ENCODE data around the gene PACRG. TPM values are rescaled to one million over a fixed set of nuclear protein-coding genes. Genes with fewer than 3 reads are reported as not detected.
A peak's percentile ranks its signal among the peaks of the same experiment; 100 is the strongest.

PACRG gene
- total RNA-seq, 4 donors from 2014 or later, result 1.5 to 10.4 (median 2.1) TPM

DNA sequence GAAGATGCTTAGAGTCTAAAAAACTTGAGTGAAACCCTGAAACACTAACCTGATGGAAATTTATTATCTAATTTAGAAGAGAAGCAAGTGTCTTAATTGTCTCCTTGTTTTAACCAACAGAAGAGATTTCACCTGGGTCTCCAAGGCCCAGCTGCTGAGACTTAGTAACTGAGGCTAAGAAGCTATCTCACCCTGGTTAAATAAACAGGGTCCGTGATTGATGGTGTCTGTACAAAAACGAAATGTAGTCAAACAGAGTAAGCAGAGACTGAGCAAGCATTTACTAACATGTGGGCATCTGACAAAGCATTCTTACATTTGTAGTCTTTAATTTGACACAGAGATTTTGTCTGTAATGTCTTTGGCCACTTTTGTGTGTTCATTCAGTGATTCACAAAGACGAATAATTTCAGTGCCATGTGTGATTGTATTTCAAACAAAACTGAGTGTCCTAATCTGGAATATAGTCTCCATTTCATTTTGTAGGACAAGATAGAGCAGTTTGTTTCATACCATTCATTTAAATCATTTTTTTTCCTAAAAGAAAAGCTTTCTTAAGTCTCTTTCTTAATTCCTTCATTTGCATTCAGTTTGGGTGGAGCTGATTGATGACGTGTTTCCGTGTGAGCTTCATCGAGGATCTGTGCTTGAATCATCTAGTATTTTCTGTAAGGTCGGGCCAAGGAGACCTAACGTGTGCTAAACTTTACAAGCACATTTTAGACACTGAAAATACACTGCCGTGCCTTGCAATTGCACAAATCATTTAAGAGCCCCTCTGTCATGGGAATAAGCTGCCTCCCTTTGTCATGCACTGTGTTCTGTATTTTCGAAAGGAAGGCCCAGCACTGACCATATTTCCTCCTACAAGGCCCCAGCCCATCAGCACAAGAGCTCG lies 516.2 kb downstream of the PACRG start:
- no peak for DNase-seq (ENCODE audit: low spot score in 2 of 2)
- WGBS, 2 donors, result 34 to 54% methylated on average over 11 of the region's 11 CpGs
- TF ChIP-seq, protein P1, sequence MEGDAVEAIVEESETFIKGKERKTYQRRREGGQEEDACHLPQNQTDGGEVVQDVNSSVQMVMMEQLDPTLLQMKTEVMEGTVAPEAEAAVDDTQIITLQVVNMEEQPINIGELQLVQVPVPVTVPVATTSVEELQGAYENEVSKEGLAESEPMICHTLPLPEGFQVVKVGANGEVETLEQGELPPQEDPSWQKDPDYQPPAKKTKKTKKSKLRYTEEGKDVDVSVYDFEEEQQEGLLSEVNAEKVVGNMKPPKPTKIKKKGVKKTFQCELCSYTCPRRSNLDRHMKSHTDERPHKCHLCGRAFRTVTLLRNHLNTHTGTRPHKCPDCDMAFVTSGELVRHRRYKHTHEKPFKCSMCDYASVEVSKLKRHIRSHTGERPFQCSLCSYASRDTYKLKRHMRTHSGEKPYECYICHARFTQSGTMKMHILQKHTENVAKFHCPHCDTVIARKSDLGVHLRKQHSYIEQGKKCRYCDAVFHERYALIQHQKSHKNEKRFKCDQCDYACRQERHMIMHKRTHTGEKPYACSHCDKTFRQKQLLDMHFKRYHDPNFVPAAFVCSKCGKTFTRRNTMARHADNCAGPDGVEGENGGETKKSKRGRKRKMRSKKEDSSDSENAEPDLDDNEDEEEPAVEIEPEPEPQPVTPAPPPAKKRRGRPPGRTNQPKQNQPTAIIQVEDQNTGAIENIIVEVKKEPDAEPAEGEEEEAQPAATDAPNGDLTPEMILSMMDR (IDR thresholded peaks at IDR 0.05), result no peak
- TF ChIP-seq POLR2A (IDR thresholded peaks at IDR 0.05), result no peak
- TF ChIP-seq EP300 (IDR thresholded peaks at IDR 0.05), result no peak
- Histone ChIP-seq H3K27me3 (no peaks in the 10 kb centered on the region), H3K4me1 (peaks cover 0 to 53% (median 23%) of the 10 kb centered on the region in 4 donors), H3K4me3 (peak overlapping the region in 1 of 4 donors; percentile 5), H3K36me3 (no peaks in the 10 kb centered on the region), H3K9me3 (no peaks in the 10 kb centered on the region), H3K27ac (peak overlapping the region; percentile 56 to 92 (median 70))

DNA sequence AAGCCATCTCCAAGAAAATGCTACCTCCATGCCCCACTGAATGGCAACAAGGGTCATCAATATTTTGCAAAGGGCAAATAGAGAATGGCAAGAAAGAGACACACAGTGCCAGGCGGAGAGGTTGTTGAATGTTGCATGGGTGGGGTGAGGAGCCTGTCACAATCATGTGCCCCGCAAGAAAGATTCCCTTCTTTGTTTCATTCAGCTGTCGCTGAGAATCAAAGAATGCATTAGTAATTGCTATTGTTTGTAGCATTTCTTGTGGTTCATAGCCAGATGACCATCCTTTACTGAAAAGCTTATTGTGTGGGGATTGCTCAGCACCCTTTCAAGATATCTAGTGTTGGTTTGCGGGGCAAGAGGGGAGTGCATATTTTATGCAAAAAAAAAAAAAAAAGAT lies 520.3 kb downstream of the PACRG start:
- DNase-seq (ENCODE audit: low spot score in 2 of 2), result no peak
- Histone ChIP-seq H3K27me3 (no peaks in the 10 kb centered on the region), H3K4me1 (peaks cover 0 to 34% (median 19%) of the 10 kb centered on the region in 4 donors), H3K9me3 (no peaks in the 10 kb centered on the region), H3K36me3 (no peaks in the 10 kb centered on the region), H3K4me3 (no peak overlapping the region), H3K27ac (peak overlapping the region in 2 of 4 donors; percentile 82 to 84)
- WGBS, 2 donors, result 50 to 62% methylated on average over 4 of the region's 4 CpGs
- TF ChIP-seq POLR2A (IDR thresholded peaks at IDR 0.05) (no peak), EP300 (IDR thresholded peaks at IDR 0.05) (no peak)
- TF ChIP-seq, protein P1 (IDR thresholded peaks at IDR 0.05), result no peak

DNA sequence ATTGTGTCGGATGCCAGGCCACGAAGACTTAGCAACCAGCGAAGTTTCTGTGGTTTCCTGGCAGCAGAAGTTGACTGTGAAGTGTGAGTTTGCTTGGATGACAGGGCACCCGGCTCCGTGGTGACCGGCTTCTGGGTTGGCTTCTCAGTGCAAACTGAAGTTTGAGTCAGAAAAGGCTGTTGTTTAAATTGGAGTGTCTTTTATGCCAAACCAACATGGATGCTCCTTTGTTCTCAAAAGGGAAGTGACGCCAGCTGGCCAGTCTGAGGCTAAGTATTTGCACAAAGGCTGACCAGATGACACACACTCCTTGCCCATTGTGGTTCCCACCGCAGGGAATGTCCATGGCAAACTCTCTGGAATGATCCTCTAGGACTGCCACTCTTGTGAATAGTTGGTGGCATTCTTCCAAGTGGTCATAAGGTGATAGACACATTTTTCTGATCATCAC lies 521.9 kb downstream of the PACRG start:
- Histone ChIP-seq H3K27me3 (no peaks in the 10 kb centered on the region), H3K9me3 (no peaks in the 10 kb centered on the region), H3K4me3 (no peak overlapping the region), H3K4me1 (peaks cover 0 to 34% (median 10%) of the 10 kb centered on the region in 4 donors), H3K36me3 (no peaks in the 10 kb centered on the region), H3K27ac (peak overlapping the region in 3 of 4 donors; percentile 11 to 84 (median 82))
- no peak for DNase-seq (ENCODE audit: low spot score in 2 of 2)
- TF ChIP-seq EP300 (IDR thresholded peaks at IDR 0.05), result no peak
- TF ChIP-seq, protein P1 (IDR thresholded peaks at IDR 0.05), result no peak
- TF ChIP-seq POLR2A (IDR thresholded peaks at IDR 0.05), result no peak
- WGBS, 2 donors, result 47 to 63% methylated on average over 8 of the region's 8 CpGs

DNA sequence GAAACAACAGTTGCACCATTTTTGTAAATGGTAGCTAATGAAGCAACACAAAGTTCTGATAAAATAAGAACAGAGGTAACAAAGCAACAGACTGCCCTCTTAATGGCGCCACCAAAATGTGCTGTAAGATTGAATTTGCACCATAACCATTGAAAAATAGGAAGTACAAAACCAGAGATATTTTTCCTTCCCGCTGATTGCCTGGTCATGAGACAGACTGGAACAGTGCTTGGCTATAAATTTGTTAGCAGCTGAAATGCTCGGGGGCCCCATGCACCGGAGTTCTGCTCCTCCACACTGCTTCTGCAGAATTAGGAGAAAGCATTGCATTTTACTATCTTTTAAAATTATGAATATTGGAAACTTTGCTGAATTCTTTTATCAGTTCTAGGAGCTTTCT lies 522.3 kb downstream of the PACRG start:
- Histone ChIP-seq H3K4me3 (no peak overlapping the region), H3K27ac (peak overlapping the region in 2 of 4 donors; percentile 82 to 84), H3K4me1 (peaks cover 0 to 30% (median 10%) of the 10 kb centered on the region in 4 donors), H3K9me3 (no peaks in the 10 kb centered on the region), H3K36me3 (no peaks in the 10 kb centered on the region), H3K27me3 (no peaks in the 10 kb centered on the region)
- 74 to 77% methylated on average over 4 of the region's 4 CpGs for WGBS, 2 donors
- peak in 1 of 2 donors; percentile 14 for TF ChIP-seq EP300 (IDR thresholded peaks at IDR 0.05)
- TF ChIP-seq, protein P1 (IDR thresholded peaks at IDR 0.05), result no peak
- DNase-seq (ENCODE audit: low spot score in 2 of 2), result no peak

DNA sequence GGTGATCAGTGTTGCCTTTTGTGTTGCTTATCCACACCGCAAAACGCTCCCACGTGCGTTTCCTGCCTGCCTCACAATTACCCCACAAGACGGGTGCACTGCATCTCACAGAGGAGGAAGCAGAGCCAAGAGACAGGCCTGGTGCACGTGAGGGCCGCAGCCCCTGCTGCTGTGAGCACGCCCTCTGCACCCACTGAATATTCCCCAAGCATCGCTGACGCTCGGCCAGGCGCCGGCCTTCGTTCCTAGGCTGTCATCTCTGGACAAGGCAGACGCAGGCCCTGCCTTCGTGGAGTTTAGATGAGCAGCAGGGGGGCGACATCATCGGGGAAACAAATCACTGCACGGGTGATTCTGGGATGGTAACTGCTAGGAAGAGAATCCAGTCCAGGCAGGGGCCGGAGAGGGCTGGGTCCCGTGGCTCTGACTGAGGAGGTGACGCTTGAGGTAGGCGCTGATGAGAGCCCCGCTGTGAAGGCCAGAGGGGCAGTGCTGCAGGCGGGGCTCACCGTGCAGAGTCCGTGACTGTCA lies 524.4 kb downstream of the PACRG start:
- Histone ChIP-seq H3K9me3 (no peaks in the 10 kb centered on the region), H3K4me3 (no peak overlapping the region), H3K4me1 (peaks cover 0 to 23% (median 10%) of the 10 kb centered on the region in 4 donors), H3K27ac (peak overlapping the region in 3 of 4 donors; percentile 16 to 83 (median 65)), H3K27me3 (no peaks in the 10 kb centered on the region), H3K36me3 (no peaks in the 10 kb centered on the region)
- 74 to 75% methylated on average over 23 to 27 of the region's 27 CpGs for WGBS, 2 donors
- TF ChIP-seq, protein P1 (IDR thresholded peaks at IDR 0.05), result no peak
- TF ChIP-seq EP300 (IDR thresholded peaks at IDR 0.05), result no peak
- TF ChIP-seq POLR2A (IDR thresholded peaks at IDR 0.05), result no peak
- no peak for DNase-seq (ENCODE audit: low spot score in 2 of 2)
